ENCODE data around the gene AKR1C4. TPM values are rescaled to one million over a fixed set of nuclear protein-coding genes. Genes with fewer than 3 reads are reported as not detected.
"Not testable (repeated sequence)": the region's sequence is repeated elsewhere in the genome, so short reads cannot be mapped to it uniquely, and the experiment has no call there.

Gene AKR1C4
- total and polyA plus RNA-seq, 2 experiments from 2014 or later, result 0.40 to 1.7 TPM

DNA sequence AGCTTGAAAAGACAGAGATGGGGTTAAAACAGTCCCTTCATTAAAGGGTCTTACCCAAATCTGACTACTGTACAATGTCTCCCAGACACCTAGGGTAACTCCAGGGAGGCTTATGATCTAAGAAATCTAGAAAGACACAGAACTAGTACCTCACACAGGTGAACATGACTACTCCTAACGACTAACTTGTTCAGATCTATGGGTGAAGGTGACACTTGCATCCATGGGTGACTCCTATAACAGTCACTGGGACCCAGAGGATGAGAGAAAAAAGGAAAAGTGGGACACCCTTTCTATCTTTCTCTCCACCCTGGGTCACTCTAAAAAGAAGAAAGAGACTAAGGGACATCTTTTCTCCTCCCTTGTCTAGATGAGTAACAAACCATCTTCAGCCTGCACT, 30.9 kb upstream of the AKR1C4 start:
- Histone ChIP-seq H3K36me3 (replicated peaks; ENCODE audit: insufficient read depth, low read depth) (no peaks in the 10 kb centered on the region), H3K27me3 (no peaks in the 10 kb centered on the region), H2AFZ (no peak overlapping the region), H3K4me3 (no peak overlapping the region), H3K4me1 (ENCODE audit: insufficient read depth) (no peaks in the 10 kb centered on the region), H3K9me3 (ENCODE audit: low read depth) (peaks cover 7% of the 10 kb centered on the region), H3K9me2 (replicated peaks; ENCODE audit: insufficient read depth) (no peaks in the 10 kb centered on the region), H3K79me2 (no peaks in the 10 kb centered on the region), H4K20me1 (ENCODE audit: insufficient read depth, poor library complexity, severe bottlenecking) (no peaks in the 10 kb centered on the region), H3K4me2 (no peak overlapping the region), H3K27ac (no peak overlapping the region)
- no peak for DNase-seq (ENCODE audit: low spot score)
- no peak for TF ChIP-seq EZH2 (IDR thresholded peaks at IDR 0.05; ENCODE audit: borderline replicate concordance)
- no peak for TF ChIP-seq EZH2phosphoT487 (IDR thresholded peaks at IDR 0.05; ENCODE audit: low read depth, severe bottlenecking, unreplicated experiment)
- TF ChIP-seq, protein P1, sequence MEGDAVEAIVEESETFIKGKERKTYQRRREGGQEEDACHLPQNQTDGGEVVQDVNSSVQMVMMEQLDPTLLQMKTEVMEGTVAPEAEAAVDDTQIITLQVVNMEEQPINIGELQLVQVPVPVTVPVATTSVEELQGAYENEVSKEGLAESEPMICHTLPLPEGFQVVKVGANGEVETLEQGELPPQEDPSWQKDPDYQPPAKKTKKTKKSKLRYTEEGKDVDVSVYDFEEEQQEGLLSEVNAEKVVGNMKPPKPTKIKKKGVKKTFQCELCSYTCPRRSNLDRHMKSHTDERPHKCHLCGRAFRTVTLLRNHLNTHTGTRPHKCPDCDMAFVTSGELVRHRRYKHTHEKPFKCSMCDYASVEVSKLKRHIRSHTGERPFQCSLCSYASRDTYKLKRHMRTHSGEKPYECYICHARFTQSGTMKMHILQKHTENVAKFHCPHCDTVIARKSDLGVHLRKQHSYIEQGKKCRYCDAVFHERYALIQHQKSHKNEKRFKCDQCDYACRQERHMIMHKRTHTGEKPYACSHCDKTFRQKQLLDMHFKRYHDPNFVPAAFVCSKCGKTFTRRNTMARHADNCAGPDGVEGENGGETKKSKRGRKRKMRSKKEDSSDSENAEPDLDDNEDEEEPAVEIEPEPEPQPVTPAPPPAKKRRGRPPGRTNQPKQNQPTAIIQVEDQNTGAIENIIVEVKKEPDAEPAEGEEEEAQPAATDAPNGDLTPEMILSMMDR (IDR thresholded peaks at IDR 0.05; ENCODE audit: poor library complexity), result no peak
- 16% methylated on average over 1 of the region's 1 CpG for WGBS (ENCODE audit: low lambda C conversion rate, missing lambda C conversion rate)

DNA sequence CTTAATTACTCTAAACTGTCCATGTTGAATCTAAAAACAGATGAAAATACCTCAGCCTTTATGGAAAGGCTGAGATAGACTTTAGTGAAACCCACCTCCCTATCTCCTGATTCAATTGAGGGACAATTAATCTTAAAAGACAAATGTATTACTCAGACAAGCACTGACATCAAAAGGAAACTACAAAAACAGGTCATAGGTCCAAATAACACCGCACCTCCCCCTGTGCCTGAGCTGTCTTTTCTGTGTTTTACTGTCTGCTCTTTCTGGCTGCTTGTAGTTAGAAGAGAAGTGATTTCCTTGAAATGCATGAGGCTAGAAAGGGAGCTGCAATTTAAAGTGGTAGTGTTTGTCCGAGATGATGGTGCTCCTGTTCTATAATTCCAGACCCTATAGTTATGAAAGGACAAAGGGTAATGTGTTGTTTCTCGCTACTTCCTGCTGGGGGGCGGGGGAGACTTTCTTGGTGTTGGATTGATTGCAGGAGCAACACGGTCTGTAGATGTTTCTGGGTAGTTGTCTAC, 27.7 kb upstream of the AKR1C4 start:
- DNase-seq (ENCODE audit: low spot score), result no peak
- H3K9me3 ChIP-seq (ENCODE audit: low read depth), result peaks cover 7% of the 10 kb centered on the region

DNA sequence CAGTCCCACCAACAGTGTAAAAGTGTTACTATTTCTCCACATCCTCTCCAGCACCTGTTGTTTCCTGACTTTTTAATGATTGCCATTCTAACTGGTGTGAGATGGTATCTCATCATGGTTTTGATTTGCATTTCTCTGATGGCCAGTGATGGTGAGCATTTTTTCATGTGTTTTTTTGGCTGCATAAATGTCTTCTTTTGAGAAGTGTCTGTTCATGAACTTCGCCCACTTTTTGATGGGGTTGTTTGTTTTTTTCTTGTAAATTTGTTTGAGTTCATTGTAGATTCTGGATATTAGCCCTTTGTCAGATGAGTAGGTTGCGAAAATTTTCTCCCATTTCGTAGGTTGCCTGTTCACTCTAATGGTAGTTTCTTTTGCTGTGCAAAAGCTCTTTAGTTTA, 21.1 kb upstream of the AKR1C4 start:
- H3K79me2 ChIP-seq; H3K36me3 ChIP-seq (replicated peaks; ENCODE audit: insufficient read depth, low read depth); H3K9me3 ChIP-seq (ENCODE audit: low read depth); H3K9me2 ChIP-seq (replicated peaks; ENCODE audit: insufficient read depth); H3K4me2 ChIP-seq; H3K4me1 ChIP-seq (ENCODE audit: insufficient read depth); H3K27ac ChIP-seq; H3K27me3 ChIP-seq; H4K20me1 ChIP-seq (ENCODE audit: insufficient read depth, poor library complexity, severe bottlenecking); DNase-seq (ENCODE audit: low spot score); H2AFZ ChIP-seq; H3K4me3 ChIP-seq: not testable (repeated sequence)
- WGBS (ENCODE audit: low lambda C conversion rate, missing lambda C conversion rate), result 90% methylated on average over 3 of the region's 3 CpGs

More for the DNA sequence above, 27.7 kb upstream of the AKR1C4 start:
- Histone ChIP-seq H3K4me1 (ENCODE audit: insufficient read depth) (no peaks in the 10 kb centered on the region), H3K27ac (no peak overlapping the region), H3K27me3 (no peaks in the 10 kb centered on the region), H3K4me2 (no peak overlapping the region), H4K20me1 (ENCODE audit: insufficient read depth, poor library complexity, severe bottlenecking) (no peaks in the 10 kb centered on the region), H3K36me3 (replicated peaks; ENCODE audit: insufficient read depth, low read depth) (no peaks in the 10 kb centered on the region), H3K9me2 (replicated peaks; ENCODE audit: insufficient read depth) (no peaks in the 10 kb centered on the region), H3K4me3 (no peak overlapping the region), H3K79me2 (no peaks in the 10 kb centered on the region), H2AFZ (no peak overlapping the region)
- TF ChIP-seq EZH2 (IDR thresholded peaks at IDR 0.05; ENCODE audit: borderline replicate concordance) (no peak), EZH2phosphoT487 (IDR thresholded peaks at IDR 0.05; ENCODE audit: low read depth, severe bottlenecking, unreplicated experiment) (no peak)
- TF ChIP-seq, protein P1 (IDR thresholded peaks at IDR 0.05; ENCODE audit: poor library complexity), result no peak
- 56% methylated on average over 5 of the region's 5 CpGs for WGBS (ENCODE audit: low lambda C conversion rate, missing lambda C conversion rate)

DNA sequence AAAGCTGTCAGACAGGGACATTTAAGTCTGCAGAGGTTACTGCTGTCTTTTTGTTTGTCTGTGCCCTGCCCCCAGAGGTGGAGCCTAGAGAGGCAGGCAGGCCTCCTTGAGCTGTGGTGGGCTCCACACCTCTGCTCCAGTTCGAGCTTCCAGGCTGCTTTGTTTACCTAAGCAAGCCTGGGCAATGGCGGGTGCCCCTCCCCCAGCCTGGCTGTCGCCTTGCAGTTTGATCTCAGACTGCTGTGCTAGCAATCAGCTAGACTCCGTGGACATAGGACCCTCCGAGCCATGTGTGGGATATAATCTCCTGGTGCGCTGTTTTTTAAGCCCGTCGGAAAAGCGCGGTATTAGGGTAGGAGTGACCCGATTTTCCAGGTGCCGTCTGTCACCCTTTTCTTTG, 16.1 kb upstream of the AKR1C4 start:
- not testable (repeated sequence) for H3K79me2 ChIP-seq; H3K36me3 ChIP-seq (replicated peaks; ENCODE audit: insufficient read depth, low read depth); H4K20me1 ChIP-seq (ENCODE audit: insufficient read depth, poor library complexity, severe bottlenecking); H3K9me3 ChIP-seq (ENCODE audit: low read depth); H3K4me3 ChIP-seq; DNase-seq (ENCODE audit: low spot score); H3K4me2 ChIP-seq; H3K9me2 ChIP-seq (replicated peaks; ENCODE audit: insufficient read depth); H3K27me3 ChIP-seq; H3K27ac ChIP-seq; H3K4me1 ChIP-seq (ENCODE audit: insufficient read depth); H2AFZ ChIP-seq
- 88% methylated on average over 12 of the region's 12 CpGs for WGBS (ENCODE audit: low lambda C conversion rate, missing lambda C conversion rate)

Data from hepatocyte (in vitro differentiated cells).